ENCODE results near the gene FGA. TPM values are rescaled to one million over a fixed set of nuclear protein-coding genes. Genes with fewer than 3 reads are reported as not detected.
"Not testable (repeated sequence)": the region's sequence is repeated elsewhere in the genome, so short reads cannot be mapped to it uniquely, and the experiment has no call there.

Gene FGA
- total RNA-seq, 1 experiment from 2014 or later: 3.9 TPM

DNA sequence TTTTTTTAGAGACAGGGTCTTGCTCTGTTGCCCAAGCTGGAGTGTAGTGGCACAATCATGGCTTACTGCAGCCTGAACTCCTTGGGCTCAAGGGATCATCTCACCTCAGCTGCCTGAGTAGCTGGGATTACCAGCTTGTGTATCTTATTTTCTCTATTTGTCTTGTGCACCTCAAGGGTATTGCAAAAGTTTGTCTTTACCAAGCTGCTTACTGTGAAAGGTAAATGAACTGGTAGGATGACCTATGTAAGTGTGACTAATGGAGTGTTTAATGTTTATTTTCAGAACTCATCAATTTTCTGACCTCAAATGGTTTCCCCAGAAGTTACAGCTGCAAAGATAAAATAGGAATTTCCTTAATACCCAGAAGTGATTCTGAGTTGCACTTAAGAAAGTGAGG is 5.3 kb upstream of the FGA start:
- H3K36me3 ChIP-seq (ENCODE audit: control insufficient read depth in 1 of 2, insufficient read depth in 2 of 2, low read length in 2 of 2): no peaks in the 10 kb centered on the region
- DNase-seq (ENCODE audit: low read depth, low spot score): no peak
- no peak overlapping the region for H3K4me3 ChIP-seq (replicated peaks in 1 of 2; ENCODE audit: low read depth in 1 of 2, low read length in 2 of 2)
- no peak overlapping the region for H3K4me2 ChIP-seq (ENCODE audit: low read length)
- H3K4me1 ChIP-seq (ENCODE audit: control insufficient read depth in 1 of 2, insufficient read depth in 2 of 2, low read length in 2 of 2): no peaks in the 10 kb centered on the region
- intact Hi-C loops (cut with micrococcal nuclease): no loop called here
- ChIA-PET RAD21 (ENCODE audit: low non-redundant PET in 1 of 2, low total read pairs in 2 of 2, uncharacterized antibody in 2 of 2, unreplicated experiment in 2 of 2) (no interaction called here), POLR2A (no interaction called here), CTCF (interaction anchor here (1.1 to 2.2 kb wide), 3 partner anchors 13 to 36 kb away, joined by 3 to 6 read pairs (median 3); no protein-coding TSS in a partner anchor)
- no peak for TF ChIP-seq JUND (IDR thresholded peaks at IDR 0.05)
- no peak for TF ChIP-seq RAD21 (IDR thresholded peaks at IDR 0.05; ENCODE audit: low read depth)
- no peak for TF ChIP-seq REST (IDR thresholded peaks at IDR 0.05; ENCODE audit: low read depth)
- TF ChIP-seq ZBTB33 (IDR thresholded peaks at IDR 0.05; ENCODE audit: extremely low read depth, insufficient replicate concordance, low read length): no peak
- no peak for TF ChIP-seq ZNF274 (IDR thresholded peaks at IDR 0.05; ENCODE audit: low read depth, low read length)
- TF ChIP-seq, protein P1, sequence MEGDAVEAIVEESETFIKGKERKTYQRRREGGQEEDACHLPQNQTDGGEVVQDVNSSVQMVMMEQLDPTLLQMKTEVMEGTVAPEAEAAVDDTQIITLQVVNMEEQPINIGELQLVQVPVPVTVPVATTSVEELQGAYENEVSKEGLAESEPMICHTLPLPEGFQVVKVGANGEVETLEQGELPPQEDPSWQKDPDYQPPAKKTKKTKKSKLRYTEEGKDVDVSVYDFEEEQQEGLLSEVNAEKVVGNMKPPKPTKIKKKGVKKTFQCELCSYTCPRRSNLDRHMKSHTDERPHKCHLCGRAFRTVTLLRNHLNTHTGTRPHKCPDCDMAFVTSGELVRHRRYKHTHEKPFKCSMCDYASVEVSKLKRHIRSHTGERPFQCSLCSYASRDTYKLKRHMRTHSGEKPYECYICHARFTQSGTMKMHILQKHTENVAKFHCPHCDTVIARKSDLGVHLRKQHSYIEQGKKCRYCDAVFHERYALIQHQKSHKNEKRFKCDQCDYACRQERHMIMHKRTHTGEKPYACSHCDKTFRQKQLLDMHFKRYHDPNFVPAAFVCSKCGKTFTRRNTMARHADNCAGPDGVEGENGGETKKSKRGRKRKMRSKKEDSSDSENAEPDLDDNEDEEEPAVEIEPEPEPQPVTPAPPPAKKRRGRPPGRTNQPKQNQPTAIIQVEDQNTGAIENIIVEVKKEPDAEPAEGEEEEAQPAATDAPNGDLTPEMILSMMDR (IDR thresholded peaks at IDR 0.05 in 2 of 3, conservative IDR thresholded peaks at IDR 0.05 in 1 of 3; ENCODE audit: borderline replicate concordance in 1 of 3, insufficient read depth in 1 of 3, low read depth in 2 of 3, low read length in 2 of 3): no peak
- no peak for TF ChIP-seq POLR2A (IDR thresholded peaks at IDR 0.05; ENCODE audit: borderline replicate concordance, extremely low read depth, insufficient read depth, insufficient read length)
- no peak for TF ChIP-seq CEBPB (IDR thresholded peaks at IDR 0.05; ENCODE audit: low read depth)
- no peak for TF ChIP-seq EZH2 (IDR thresholded peaks at IDR 0.05)
- TF ChIP-seq ELF1 (IDR thresholded peaks at IDR 0.05; ENCODE audit: borderline replicate concordance, low read depth): no peak
- no peak for TF ChIP-seq SIN3A (IDR thresholded peaks at IDR 0.05; ENCODE audit: low read depth)
- no peak for ATAC-seq
- H3K9me2 ChIP-seq (ENCODE audit: insufficient read depth): no peaks in the 10 kb centered on the region
- H3K27ac ChIP-seq (ENCODE audit: low read depth, low read length): no peak overlapping the region
- H2AFZ ChIP-seq (ENCODE audit: low read depth, low read length, poor library complexity, severe bottlenecking): no peak overlapping the region
- BruUV-seq (replicated peaks): no TSS peak
- no peaks in the 10 kb centered on the region for H3K27me3 ChIP-seq (ENCODE audit: insufficient read depth, low read length)
- no peak overlapping the region for H3K9ac ChIP-seq (ENCODE audit: low read length)
- H4K20me1 ChIP-seq (ENCODE audit: insufficient read depth): no peaks in the 10 kb centered on the region
- no peaks in the 10 kb centered on the region for H3K79me2 ChIP-seq (ENCODE audit: insufficient read depth, low read length)
- H3K9me3 ChIP-seq (ENCODE audit: control insufficient read depth in 1 of 2, insufficient read depth in 1 of 2, low read depth in 1 of 2, low read length in 2 of 2): no peaks in the 10 kb centered on the region

- H3K4me2 ChIP-seq (ENCODE audit: low read length); H3K4me3 ChIP-seq (replicated peaks in 1 of 2; ENCODE audit: low read depth in 1 of 2, low read length in 2 of 2); H3K27me3 ChIP-seq (ENCODE audit: insufficient read depth, low read length); BruUV-seq (replicated peaks); H3K9ac ChIP-seq (ENCODE audit: low read length); H3K9me2 ChIP-seq (ENCODE audit: insufficient read depth); H4K20me1 ChIP-seq (ENCODE audit: insufficient read depth); H3K4me1 ChIP-seq (ENCODE audit: control insufficient read depth in 1 of 2, insufficient read depth in 2 of 2, low read length in 2 of 2); H3K27ac ChIP-seq (ENCODE audit: low read depth, low read length); DNase-seq (ENCODE audit: low read depth, low spot score); H3K79me2 ChIP-seq (ENCODE audit: insufficient read depth, low read length); H3K9me3 ChIP-seq (ENCODE audit: control insufficient read depth in 1 of 2, insufficient read depth in 1 of 2, low read depth in 1 of 2, low read length in 2 of 2); H3K36me3 ChIP-seq (ENCODE audit: control insufficient read depth in 1 of 2, insufficient read depth in 2 of 2, low read length in 2 of 2); intact Hi-C loops (cut with micrococcal nuclease); H2AFZ ChIP-seq (ENCODE audit: low read depth, low read length, poor library complexity, severe bottlenecking); ATAC-seq; RAD21 ChIA-PET (ENCODE audit: low non-redundant PET in 1 of 2, low total read pairs in 2 of 2, uncharacterized antibody in 2 of 2, unreplicated experiment in 2 of 2): not testable (repeated sequence)
- POLR2A ChIA-PET: interaction anchor here (1.1 kb wide), 1 partner anchor 9 kb away, joined by 3 read pairs; no protein-coding TSS in a partner anchor
- CTCF ChIA-PET: interaction anchor here (1.0 to 2.2 kb wide), 2 partner anchors 13 to 35 kb away, joined by 3 to 6 read pairs; no protein-coding TSS in a partner anchor
Observed at GRCh38 chr4:154594343-154594742, 3.8 kb upstream of the FGA start.
